LNCaP clone FGC (cell line): ENCODE data around the gene ADAMTS6.

Experiments used
- DNase-seq: peaks from one replicate; pipeline ENCODE4 v3.0.0-alpha.2; 2011; ENCODE audit warnings: low read depth
- H3K4me3 ChIP-seq: 2 replicates; pipeline ENCODE4 v1.5.1; 2011; ENCODE audit warnings: mild to moderate bottlenecking, low read depth, low read length, control low read depth
- TF ChIP-seq, protein P1 (sequence below): IDR thresholded peaks from 2 replicates; pipeline ENCODE4 v1.5.1; 2012; ENCODE audit warnings: mild to moderate bottlenecking; ENCODE audit not compliant: control insufficient read depth, insufficient read depth; ENCODE audit errors: extremely low read depth

Gene ADAMTS6

DNA sequence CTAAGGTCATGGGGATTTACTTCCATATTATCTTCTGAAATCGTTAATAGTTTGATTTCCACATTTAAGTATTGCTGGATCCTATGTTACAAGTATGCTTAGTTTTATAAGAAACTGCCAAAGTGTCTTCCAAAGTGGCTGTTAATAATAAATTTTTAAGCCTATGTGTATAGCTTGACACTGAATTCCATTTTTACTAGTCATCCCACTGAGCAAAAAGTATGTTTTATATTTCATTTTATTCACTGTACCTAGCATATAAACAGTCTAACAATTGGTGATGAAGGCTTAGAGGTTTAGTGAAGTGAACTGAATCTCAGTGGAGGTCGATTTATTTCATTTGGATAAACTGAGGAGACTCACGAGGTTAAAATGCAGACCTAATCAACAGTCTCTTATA lies 174.6 kb downstream of the ADAMTS6 start:
- TF ChIP-seq, protein P1, sequence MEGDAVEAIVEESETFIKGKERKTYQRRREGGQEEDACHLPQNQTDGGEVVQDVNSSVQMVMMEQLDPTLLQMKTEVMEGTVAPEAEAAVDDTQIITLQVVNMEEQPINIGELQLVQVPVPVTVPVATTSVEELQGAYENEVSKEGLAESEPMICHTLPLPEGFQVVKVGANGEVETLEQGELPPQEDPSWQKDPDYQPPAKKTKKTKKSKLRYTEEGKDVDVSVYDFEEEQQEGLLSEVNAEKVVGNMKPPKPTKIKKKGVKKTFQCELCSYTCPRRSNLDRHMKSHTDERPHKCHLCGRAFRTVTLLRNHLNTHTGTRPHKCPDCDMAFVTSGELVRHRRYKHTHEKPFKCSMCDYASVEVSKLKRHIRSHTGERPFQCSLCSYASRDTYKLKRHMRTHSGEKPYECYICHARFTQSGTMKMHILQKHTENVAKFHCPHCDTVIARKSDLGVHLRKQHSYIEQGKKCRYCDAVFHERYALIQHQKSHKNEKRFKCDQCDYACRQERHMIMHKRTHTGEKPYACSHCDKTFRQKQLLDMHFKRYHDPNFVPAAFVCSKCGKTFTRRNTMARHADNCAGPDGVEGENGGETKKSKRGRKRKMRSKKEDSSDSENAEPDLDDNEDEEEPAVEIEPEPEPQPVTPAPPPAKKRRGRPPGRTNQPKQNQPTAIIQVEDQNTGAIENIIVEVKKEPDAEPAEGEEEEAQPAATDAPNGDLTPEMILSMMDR = no peak
- DNase-seq = no peak
- no peak overlapping the region for H3K4me3 ChIP-seq

DNA sequence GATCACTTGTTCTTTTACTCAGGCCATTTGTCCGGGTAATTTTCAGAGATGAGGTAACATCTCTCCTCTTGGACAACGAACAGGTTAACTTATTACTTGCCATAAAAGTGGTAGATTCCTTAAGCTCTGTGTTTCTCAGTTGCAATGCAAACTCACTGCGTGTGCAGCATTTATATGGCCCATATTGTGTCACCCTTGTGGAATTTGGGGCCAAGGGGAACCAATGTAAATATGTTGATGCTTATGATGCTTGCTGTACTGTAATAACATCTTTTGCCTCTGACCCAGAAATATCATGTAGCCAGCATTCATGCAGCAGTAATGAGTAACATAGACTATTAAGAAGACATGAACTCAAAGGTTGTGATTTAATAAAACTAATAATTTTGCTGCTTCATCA lies 175.8 kb downstream of the ADAMTS6 start:
- no peak overlapping the region for H3K4me3 ChIP-seq
- TF ChIP-seq, protein P1 = no peak
- no peak for DNase-seq

- DNase-seq = no peak
- TF ChIP-seq, protein P1 = no peak
- no peak overlapping the region for H3K4me3 ChIP-seq
These were observed 181.9 kb downstream of the ADAMTS6 start for GRCh38 chr5:65299861-65300260.

GRCh38 chr5:65296067-65296466 lies 185.7 kb downstream of the ADAMTS6 start:
- TF ChIP-seq, protein P1 = no peak
- DNase-seq = no peak
- no peak overlapping the region for H3K4me3 ChIP-seq

GRCh38 chr5:65292196-65292595 lies 189.5 kb downstream of the ADAMTS6 start:
- no peak overlapping the region for H3K4me3 ChIP-seq
- TF ChIP-seq, protein P1 = no peak
- no peak for DNase-seq

DNA sequence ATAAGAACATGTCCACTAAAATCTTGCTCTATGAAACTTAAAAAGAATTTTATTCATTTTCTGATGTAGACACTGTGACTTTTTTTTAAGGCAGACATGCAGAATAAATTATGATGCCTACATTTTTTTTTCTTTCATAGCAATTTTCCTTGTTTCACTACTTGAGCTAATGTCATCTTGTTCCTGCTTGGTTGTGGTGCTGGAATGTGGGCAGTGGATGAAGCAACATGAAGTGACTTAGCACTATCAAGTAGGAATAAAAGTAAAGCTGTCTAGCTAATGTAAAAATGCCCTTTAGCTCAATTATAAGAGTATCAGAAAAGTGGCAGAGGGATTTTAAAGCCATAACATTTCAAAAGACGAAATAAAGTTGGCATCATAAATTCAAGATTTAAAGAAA lies 191.0 kb downstream of the ADAMTS6 start:
- TF ChIP-seq, protein P1 = no peak

GRCh38 chr5:65288657-65289056 lies 193.1 kb downstream of the ADAMTS6 start:
- no peak overlapping the region for H3K4me3 ChIP-seq
- TF ChIP-seq, protein P1 = no peak
- DNase-seq = no peak

More for the DNA sequence above, 191.0 kb downstream of the ADAMTS6 start:
- no peak overlapping the region for H3K4me3 ChIP-seq
- DNase-seq = no peak
